GM18502 (cell line): ENCODE data around the gene FNDC3B.
A peak's percentile ranks its signal among the peaks of the same experiment; 100 is the strongest.

Source experiments
- ATAC-seq: cut with Tn5 transposase; IDR thresholded peaks from one replicate; pipeline ENCODE4 v1.9.1; 2021; ENCODE audit warnings: mild to moderate bottlenecking; ENCODE audit not compliant: unreplicated experiment, poor library complexity

The FNDC3B gene

DNA sequence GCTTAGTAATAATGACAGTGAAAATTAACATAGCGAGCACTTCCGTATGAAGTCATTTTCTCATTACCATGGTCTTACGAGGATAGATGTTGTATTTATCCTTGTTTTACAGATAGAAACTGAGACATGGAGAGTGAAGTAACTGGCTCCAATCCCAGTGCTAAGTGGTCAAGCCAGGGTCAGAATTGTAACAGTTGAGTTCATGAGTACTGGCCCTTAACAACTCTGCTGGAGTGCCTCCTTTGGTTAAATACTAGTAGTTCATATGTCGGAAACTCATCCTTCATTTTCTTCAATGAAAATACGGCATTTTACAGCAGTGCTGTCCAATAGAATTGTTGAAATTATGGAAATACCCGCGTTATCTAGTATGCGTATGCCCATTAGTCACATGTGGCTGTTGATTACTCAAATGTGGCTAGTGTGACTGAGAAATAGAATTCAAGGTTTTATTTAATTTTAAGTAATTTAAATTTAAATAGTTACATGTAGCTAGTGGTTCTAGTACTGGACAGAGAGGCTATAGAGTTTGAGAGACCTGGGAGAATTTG is 32.5 kb downstream of the FNDC3B start:
- no peak for ATAC-seq

DNA sequence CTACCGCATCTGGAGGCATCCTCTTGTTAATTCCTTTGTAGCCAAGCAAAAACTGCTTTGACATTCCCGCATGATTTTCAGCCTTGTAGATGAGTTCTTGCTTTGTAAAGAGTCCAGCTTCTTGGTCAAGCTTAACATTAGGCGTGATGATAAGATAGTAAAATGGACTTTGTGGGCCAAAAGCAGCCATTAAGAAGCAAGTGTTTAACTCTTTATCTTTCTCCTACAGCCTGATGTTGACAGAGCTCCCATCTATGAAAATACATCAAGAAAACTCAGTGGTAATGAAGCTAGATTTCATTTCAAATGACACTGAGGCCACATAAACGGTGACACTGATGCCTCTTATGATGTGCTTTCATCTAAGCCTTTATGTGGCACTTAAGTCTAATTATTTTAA is 33.2 kb downstream of the FNDC3B start:
- no peak for ATAC-seq

DNA sequence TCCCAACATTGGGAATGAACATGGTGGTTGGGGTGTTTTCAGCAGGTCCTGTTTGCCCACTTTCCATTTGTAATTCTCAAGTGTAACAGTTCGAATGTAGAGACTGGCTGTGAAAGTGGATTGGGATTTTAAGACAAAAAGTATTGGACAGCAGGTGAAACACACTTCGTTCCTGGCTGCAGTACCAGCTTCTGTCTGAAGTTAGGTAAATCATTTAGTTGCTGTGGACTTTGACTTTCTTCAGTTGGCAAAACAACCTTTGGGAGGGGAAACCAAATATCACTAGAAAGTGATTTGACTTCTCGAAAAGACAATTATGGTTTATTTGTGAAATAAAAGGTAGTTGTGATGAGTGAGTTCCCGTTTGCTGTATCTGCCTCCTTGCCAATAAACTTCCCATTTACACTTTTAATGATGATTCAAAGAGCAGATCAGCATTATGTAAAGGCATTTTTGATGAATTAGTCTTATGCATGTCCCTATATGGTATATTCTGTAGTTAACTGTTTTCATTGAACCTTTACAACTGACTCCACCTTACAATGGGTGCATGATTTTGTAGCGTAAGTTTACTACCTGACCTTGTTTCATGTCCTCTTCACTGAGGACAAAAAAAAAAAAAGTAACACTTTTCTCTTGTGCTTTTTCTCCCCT is 34.0 kb downstream of the FNDC3B start:
- ATAC-seq = no peak

DNA sequence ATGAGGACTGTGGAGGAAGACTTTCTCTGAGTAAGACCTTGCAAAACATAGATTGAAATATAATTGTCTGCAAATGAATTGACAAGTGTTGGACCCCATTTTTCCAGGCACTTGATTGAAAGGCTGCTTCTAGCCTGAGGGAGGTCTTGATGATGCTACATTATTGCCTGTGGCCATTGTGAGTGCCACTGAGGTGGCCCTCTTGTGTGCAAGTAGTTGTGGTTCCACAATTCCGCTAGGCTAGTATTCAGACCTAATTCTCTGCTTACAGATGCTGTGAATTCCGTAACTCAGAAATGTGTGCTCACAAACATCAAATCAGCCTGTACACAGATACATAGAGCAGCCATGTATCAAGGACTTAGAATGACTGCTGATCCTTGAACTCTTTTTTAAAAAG is 34.7 kb downstream of the FNDC3B start:
- ATAC-seq = no peak

DNA sequence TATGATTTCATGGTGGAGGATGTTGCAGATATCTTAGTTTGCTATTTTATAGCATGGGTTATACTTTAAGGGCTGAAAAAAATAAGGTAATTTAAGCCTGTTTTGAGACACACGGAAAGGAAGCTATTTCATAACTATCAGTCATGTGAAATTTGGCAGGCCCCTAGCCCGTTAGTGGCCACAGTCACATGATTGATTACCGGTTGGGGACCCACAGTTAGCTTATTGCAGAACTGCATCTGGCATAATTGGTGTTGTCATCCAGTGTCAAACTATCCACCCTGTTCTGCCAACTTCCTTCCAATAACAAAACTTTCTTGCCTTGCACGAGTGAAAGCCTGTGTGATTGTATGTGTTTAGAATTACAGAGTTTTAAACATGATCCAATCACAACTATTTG is 35.2 kb downstream of the FNDC3B start:
- ATAC-seq = no peak

DNA sequence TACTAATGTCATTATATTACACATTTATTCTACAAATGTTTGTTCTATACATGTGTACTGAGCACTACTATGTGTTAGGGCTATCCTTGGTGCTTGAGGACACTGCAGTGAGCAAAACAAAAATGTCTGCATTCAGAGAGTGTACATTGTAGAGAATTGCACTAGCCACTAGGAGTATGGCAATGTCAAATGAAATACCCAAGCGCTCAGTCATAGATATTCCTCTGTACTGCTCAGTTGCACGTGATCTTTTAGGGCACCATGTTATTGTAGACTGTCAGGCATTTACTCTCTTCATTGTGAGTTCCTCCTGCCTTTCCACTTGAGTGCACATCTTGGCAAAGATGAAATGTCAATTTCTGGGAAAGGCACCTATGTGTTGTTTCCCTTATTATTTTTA is 36.8 kb downstream of the FNDC3B start:
- no peak for ATAC-seq

DNA sequence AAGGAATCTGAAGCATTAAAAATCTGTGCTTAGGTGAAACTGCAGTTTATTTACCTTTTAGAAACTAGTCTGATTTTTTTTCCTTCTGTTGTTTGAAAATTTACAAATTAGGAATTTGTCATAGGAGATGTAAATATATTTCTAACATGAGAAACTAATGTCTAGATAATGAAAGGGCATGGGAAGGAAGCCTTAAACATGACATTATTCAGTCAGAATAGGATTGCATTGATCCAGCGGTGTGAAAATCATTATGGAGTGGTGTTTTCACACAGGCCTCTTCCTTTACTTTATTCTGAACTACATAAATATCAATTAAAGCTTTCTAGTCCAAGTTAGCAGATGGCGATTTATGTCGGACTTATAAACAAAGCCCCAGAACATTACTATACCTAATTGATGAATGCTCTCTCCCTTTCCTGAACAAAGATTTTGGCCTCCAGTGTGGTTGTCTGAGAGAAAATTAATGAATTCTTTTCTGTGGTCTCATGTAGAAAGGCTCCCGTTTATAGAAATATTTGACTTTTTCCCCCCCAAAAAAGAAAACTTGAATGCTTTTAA is 37.9 kb downstream of the FNDC3B start:
- no peak for ATAC-seq

DNA sequence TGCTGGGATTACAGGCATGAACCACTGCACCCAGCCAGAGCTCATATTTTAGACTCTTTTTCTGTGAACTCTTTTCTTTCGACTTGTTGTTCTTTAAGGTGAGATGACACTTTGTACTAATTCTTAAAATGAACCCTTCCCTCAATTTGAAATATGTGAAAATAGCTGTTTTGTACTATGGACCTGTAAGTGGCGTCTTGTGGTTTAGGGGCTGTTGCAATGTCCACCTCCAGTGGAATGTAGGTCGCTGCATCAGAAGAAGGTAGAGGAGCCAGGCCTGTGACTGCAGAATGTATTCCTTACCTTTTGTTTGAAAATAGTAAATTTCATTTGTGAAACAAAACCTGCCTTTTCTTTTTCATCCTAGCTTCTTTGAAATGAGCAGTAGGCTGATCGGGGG is 38.9 kb downstream of the FNDC3B start:
- no peak for ATAC-seq

DNA sequence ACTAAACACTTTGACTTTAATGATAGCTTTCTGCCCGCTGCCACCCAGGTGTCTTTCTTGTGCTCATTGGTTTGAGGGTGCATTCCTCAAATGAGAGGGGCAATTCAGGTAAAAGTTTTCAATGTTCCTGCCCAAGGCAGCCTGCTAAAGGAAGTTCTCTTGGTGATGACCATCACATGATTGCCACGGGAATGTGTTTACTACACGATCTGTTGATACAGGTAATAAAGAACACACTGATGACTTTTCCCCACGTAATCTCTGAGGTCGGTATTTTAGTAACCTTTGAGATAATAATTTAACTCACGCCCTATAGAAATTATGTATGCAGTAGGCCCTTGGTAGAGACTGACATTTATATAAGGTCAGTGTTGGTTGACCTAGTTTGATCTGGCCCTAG is 39.3 kb downstream of the FNDC3B start:
- ATAC-seq = no peak

DNA sequence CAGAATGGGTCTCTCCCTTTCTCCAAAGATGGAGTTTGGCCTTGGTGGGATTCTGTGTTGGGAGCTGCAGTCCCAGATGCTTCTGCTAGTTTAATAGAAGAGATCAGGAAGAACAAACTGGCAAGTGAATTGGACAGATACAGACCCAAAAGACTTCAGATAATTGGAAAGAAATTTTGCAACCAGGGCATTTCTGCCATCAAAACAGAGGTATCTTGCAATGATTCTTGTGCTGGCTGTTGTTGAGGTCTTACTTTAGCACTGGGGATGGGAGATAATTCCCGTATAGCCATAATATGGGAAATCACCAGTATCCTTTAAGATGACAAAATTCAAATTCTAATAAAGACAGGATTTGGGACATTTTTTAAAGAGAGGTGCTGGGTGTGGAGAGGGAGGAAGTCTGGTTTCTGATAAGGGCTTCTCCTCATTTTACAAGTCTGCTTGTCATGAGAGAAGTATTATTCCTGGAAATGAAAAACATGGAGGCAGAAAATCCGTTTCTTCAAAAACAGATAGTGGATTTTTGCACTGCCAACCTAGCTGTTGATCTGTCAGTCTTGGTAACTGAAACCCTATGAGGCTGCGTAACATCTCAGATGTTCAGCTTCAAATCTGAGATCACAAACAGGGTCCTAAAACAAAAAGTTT is 40.1 kb downstream of the FNDC3B start:
- no peak for ATAC-seq

DNA sequence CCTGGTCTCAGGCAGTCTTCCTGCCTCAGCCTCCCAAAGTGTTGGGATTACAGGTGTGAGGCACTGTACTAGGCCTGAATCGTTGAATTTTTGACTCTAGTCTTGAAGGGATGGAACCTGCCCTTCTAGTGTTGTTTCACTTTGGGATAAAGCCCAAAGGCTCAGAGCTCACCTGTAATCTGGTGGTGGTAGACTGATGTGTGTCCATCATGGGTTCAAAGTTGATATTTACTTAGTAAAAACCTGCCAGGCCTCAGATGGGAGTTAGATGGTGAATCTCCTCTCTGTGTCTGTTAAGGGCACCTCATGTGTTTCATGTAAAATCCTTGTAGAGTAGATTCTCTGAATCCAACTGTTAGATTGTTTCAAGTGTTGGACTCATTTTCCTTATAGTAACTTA is 41.1 kb downstream of the FNDC3B start:
- no peak for ATAC-seq

DNA sequence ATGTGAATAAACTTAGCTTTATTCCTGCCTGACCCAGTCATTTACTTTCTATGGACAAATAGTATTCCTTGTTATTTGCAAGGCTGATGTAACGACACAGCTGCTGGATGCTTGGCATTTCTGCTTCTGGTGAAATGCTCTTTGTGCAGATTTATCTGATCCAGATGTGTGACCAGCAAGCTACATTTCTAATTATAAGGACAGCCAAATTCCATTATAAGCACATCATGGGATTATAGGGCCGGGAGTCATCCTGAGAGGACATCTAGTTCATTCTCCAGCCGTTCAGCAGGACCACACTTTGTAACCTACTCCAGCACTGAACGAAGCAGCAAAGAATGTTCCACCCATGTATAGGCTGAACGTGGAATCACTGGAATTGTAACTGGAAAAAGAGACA is 42.9 kb downstream of the FNDC3B start:
- ATAC-seq = no peak

DNA sequence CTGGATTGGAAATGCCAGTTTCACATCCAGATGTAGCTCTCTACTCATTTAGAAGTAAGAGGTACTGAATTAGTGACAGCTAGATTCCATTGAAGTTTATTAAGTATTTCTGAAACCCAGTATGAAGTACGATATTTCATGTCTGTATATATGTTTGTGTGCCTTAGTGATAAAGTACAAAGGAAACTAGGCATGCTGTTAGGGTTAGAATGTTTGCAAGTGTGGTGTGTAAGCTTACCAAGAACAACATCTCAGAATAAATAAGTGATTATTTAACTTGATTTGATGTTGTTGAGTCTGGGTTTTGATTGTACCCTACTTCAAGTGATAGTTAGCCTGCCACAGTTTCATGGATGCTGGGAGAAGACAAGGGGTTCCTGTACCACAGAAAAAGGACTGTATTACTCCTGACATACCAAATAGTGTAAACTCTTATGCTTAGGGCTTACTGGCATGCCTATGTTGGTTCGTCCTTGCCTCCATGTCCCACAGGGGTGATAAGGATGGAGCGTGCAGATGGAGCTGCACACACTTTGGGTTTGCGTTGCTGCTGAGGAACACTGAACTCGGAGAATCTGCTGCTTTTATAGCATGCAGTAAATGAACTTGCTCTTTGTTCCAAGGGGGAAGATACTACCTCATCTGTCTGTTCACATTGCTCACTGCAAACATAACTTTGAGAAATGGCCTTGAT is 43.6 kb downstream of the FNDC3B start:
- no peak for ATAC-seq

DNA sequence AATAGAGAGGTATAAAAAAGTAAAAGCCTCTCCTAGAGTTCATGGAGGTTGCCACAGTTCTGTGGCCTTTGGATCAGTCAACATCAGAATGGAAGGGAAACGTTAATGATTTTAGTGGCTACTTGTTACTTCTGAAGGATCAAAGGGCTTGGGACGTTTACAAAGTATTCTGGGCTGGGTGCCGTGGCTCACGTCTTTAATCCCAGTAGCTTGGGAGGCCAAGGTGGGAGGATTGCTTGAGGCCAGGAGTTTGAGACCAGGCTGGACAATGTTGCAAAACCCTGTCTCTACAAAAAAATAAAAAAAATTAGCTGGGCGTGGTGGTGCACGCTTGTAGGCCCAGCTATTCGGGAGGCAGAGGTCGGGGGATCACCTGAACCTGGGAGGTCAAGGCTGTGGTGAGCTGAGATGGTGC is 44.6 kb downstream of the FNDC3B start:
- ATAC-seq = no peak

DNA sequence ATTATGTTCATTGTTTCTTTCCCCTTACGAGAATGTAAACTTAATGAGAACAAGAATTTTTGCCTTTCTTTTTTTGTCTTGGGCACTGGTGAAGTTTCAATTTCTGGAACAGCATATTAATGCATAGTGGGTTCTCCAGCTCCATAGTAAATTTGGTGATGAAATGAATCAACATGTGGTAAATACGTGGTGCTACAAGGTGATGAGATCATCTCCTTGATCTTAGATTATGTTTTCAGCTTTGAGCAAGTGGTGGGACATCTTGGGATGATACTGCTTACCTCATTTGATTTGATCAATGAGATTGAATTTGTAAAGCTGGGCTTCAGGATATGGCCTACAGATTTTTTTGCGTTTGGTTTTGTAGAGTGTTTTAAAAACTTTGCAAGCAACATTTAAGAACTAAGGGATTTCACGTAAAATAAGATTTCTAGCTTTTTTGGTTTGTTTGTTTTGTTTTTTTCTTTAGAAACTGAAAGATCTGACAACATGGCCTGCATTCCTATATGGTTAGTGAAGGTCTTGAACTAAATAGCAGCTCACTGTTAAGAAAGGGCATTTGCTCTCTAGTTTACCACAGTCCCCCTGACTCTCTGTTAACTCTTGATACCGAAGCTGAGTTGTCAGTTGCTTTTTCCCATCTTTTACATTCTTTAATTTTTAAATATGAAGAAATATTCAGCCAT is 45.6 kb downstream of the FNDC3B start:
- ATAC-seq = no peak

DNA sequence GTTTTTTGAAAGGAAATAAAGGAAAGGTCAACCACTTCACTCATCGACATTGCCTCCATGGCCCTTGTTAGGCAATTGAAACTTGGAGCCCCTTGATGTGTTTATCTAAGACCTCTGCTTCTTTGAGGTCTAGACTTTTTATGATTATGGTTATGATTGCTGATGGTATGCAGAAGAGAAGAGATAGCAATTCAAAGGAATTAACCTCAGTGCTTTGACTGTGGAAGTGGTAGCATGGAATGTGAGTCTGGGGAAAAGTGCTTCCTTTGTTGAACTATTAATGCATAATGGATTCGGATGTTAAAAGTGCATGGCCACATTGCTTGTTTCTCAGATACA is 46.1 kb downstream of the FNDC3B start:
- no peak for ATAC-seq

DNA sequence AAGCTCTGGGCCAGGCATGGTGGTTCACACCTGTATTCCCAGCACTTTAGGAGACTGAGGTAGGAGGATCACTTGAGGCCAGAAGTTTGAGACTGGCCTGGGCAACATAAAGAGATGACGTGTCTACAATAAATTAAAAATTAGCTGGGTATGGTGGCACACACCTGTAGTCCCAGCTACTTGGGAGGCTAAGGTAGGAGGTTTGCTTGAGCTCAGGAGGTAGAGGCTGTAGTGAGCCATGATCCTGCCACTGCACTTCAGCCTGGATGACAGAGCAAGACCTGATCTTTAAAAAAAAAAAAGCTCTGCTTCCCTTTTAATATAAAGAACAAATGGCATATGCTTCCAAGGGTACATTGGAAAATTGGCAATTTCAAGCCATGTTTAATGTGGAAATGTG is 46.7 kb downstream of the FNDC3B start:
- no peak for ATAC-seq

DNA sequence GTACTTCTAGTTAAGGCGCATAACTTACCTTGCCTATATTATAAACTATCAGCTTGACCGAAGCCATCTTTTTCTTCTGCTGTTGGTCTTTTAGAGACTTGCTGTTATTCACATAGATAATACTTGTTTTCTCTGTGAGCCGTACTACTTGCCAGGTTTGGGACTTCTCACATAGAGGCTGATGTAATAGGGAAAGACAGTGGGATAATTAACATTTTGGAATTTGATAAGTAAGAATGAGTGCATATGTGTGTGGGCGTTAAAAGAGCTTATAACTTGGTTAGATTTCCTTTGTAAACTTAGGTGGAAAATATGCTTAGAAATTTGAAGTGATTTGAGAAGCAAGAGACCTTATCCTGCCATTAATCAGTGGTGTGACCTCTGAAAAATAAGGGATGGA is 47.8 kb downstream of the FNDC3B start:
- ATAC-seq = no peak

DNA sequence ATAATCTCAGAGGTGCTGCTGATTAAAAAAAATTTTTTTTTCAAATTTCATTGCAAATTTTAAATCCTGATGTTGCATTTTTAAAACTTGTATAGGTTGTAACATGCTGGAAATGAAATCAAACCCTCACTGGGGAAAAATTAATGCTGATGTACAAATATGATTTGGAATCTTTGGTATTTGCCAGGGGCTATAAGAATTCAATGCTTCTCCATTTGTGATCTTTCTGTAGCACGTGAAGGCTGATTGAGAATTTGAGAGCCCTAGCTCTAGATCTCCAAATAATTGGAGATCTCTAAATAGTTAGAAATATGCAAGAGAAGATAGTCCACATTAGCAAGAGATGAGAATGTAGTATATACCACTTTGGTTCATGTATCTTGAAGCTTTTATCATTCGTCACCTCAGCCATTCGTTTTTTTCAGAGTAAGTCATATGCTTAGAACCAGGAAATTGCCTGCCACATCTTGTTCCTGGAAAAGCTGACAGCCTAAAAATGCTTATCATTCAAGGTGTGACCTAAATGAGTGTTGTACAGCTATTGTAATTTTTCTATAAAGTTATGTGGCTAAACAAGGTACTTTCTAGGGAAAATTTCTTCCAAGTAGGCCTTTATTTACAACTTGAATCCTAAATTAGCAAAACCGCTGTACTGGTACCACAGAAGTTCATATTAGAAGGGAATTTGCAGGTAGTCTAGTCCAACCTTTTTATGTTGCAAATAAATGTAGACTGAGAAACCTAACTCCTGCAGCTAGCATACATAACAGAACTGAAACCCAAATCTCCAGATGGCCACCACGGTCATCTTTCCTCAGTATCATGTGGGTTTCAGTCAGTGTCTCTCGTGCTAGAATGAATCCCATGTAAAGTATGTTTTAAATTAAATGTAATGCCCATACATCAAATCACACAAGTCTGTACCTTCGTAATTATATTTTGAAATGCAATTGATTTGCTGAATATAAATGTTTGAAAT is 48.5 kb downstream of the FNDC3B start:
- ATAC-seq = peak; percentile 86

DNA sequence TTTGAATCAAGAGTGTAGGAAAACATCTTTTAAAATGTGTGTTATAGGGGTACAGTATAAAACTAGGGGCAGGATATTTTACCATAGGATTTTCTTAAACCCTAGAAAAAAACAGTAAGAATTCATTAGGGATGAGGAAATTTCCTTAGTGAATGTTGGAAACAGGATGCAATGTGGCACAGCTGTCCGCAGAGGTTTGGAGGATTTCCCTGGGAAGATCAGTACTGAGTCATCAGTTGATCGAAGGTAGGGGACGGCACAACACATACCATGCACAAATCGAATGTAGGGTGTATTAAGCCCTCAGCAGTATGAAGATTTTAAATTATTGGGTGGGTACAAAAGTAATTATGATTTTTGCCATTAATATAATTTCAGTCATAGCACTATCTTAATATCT is 49.9 kb downstream of the FNDC3B start:
- no peak for ATAC-seq
